Frontal cortex (tissue), 1 donor: Measurements from ENCODE around the gene PNLIPRP1. TPM values are rescaled to one million over a fixed set of nuclear protein-coding genes. Genes with fewer than 3 reads are reported as not detected.

Experiments used
- total RNA-seq: library from RNA; depleted of rRNA; stranded (reverse); fragments of >200 nt; gene quantifications from one replicate; pipeline ENCODE4 v1.2.3, GENCODE V29; 2014

Gene PNLIPRP1
- total RNA-seq, 1 donor from 2014 or later = not detected

Other genes with a start within 250 kb of the PNLIPRP1 start
- not detected for gene PNLIPRP3, start 163.1 kb upstream of the PNLIPRP1 start, total RNA-seq
- not detected for gene PNLIP, start 45.0 kb upstream of the PNLIPRP1 start, total RNA-seq
- gene PNLIPRP2, start 30.0 kb downstream of the PNLIPRP1 start, total RNA-seq = not detected
- gene HSPA12A, start 151.6 kb downstream of the PNLIPRP1 start, total RNA-seq = 33.0 TPM